ENCODE measurements around the gene CYP2R1. TPM values are rescaled to one million over a fixed set of nuclear protein-coding genes. Genes with fewer than 3 reads are reported as not detected.

The CYP2R1 gene
- total RNA-seq, 2 donors from 2014 or later = 7.6 to 29.1 TPM

- Histone ChIP-seq H3K27me3 (no peaks in the 10 kb centered on the region), H3K4me1 (no peaks in the 10 kb centered on the region), H3K4me3 (no peak overlapping the region), H3K9me3 (no peaks in the 10 kb centered on the region), H3K27ac (no peak overlapping the region), H3K36me3 (replicated peaks in 1 of 2; ENCODE audit: insufficient read depth in 1 of 2, low read depth in 2 of 2) (no peaks in the 10 kb centered on the region)
- intact Hi-C loops (cut with DNase I) = no loop called here
- no peak for ATAC-seq
- no peak for DNase-seq
- 80 to 93% methylated on average over 2 of the region's 2 CpGs for WGBS, 2 donors
- TF ChIP-seq POLR2A (IDR thresholded peaks at IDR 0.05) = no peak
- TF ChIP-seq CTCF (IDR thresholded peaks at IDR 0.05) = no peak
These were observed 38.3 kb upstream of the CYP2R1 start for GRCh38 chr11:14930369-14930768.

- ATAC-seq (no peak), DNase-seq (no peak)
- H3K27me3 ChIP-seq = no peaks in the 10 kb centered on the region
- no peak overlapping the region for H3K4me3 ChIP-seq
- no peaks in the 10 kb centered on the region for H3K9me3 ChIP-seq
- no peaks in the 10 kb centered on the region for H3K36me3 ChIP-seq (replicated peaks in 1 of 2; ENCODE audit: insufficient read depth in 1 of 2, low read depth in 2 of 2)
- intact Hi-C loops (cut with DNase I) = no loop called here
- H3K4me1 ChIP-seq = no peaks in the 10 kb centered on the region
- TF ChIP-seq POLR2A (IDR thresholded peaks at IDR 0.05) = no peak
- TF ChIP-seq CTCF (IDR thresholded peaks at IDR 0.05) = no peak
- H3K27ac ChIP-seq = no peak overlapping the region
These were observed 35.1 kb upstream of the CYP2R1 start for GRCh38 chr11:14927146-14927545.

- ATAC-seq = no peak
- Histone ChIP-seq H3K4me3 (no peak overlapping the region), H3K36me3 (replicated peaks in 1 of 2; ENCODE audit: insufficient read depth in 1 of 2, low read depth in 2 of 2) (no peaks in the 10 kb centered on the region), H3K4me1 (no peaks in the 10 kb centered on the region), H3K9me3 (no peaks in the 10 kb centered on the region), H3K27ac (no peak overlapping the region), H3K27me3 (no peaks in the 10 kb centered on the region)
- no peak for DNase-seq
- TF ChIP-seq CTCF (IDR thresholded peaks at IDR 0.05) = no peak
- no peak for TF ChIP-seq POLR2A (IDR thresholded peaks at IDR 0.05)
- intact Hi-C loops (cut with DNase I) = no loop called here
- 86 to 88% methylated on average over 3 of the region's 3 CpGs for WGBS, 2 donors
These were observed 32.3 kb upstream of the CYP2R1 start for GRCh38 chr11:14924318-14924717.

GRCh38 chr11:14916403-14916802, 24.4 kb upstream of the CYP2R1 start:
- intact Hi-C loops (cut with DNase I) = loop anchor here (10.0 kb wide), 1 partner anchor 158 kb away; the partner anchor contains the start of gene CALCB
- no peaks in the 10 kb centered on the region for H3K4me1 ChIP-seq
- TF ChIP-seq POLR2A (IDR thresholded peaks at IDR 0.05) = no peak
- no peak for TF ChIP-seq CTCF (IDR thresholded peaks at IDR 0.05)
- DNase-seq = no peak
- WGBS, 2 donors = 89 to 100% methylated on average over 1 of the region's 1 CpG
- no peaks in the 10 kb centered on the region for H3K9me3 ChIP-seq
- no peaks in the 10 kb centered on the region for H3K27me3 ChIP-seq
- ATAC-seq = no peak
- no peak overlapping the region for H3K4me3 ChIP-seq
- H3K36me3 ChIP-seq (replicated peaks in 1 of 2; ENCODE audit: insufficient read depth in 1 of 2, low read depth in 2 of 2) = no peaks in the 10 kb centered on the region
- no peak overlapping the region for H3K27ac ChIP-seq

GRCh38 chr11:14914536-14914935, 22.5 kb upstream of the CYP2R1 start:
- no peak for ATAC-seq
- WGBS, 2 donors = 41 to 51% methylated on average over 3 of the region's 3 CpGs
- no peak for DNase-seq
- Histone ChIP-seq H3K9me3 (no peaks in the 10 kb centered on the region), H3K27ac (no peak overlapping the region), H3K36me3 (replicated peaks in 1 of 2; ENCODE audit: insufficient read depth in 1 of 2, low read depth in 2 of 2) (no peaks in the 10 kb centered on the region), H3K4me3 (no peak overlapping the region), H3K4me1 (no peaks in the 10 kb centered on the region), H3K27me3 (no peaks in the 10 kb centered on the region)
- intact Hi-C loops (cut with DNase I) = loop anchor here (10.0 kb wide), 1 partner anchor 160 kb away; the partner anchor contains the start of gene CALCB
- TF ChIP-seq POLR2A (IDR thresholded peaks at IDR 0.05) (no peak), CTCF (IDR thresholded peaks at IDR 0.05) (no peak)

Data from body of pancreas (tissue), 4 donors.